GM18907 (cell line): ENCODE measurements around the gene MED13L.
"Not testable (repeated sequence)": the region's sequence is repeated elsewhere in the genome, so short reads cannot be mapped to it uniquely, and the experiment has no call there.

Experiments used
- ATAC-seq: cut with Tn5 transposase; IDR thresholded peaks from one replicate; pipeline ENCODE4 v1.9.1; 2021; ENCODE audit warnings: mild to moderate bottlenecking, moderate library complexity; ENCODE audit not compliant: unreplicated experiment

Gene MED13L

DNA sequence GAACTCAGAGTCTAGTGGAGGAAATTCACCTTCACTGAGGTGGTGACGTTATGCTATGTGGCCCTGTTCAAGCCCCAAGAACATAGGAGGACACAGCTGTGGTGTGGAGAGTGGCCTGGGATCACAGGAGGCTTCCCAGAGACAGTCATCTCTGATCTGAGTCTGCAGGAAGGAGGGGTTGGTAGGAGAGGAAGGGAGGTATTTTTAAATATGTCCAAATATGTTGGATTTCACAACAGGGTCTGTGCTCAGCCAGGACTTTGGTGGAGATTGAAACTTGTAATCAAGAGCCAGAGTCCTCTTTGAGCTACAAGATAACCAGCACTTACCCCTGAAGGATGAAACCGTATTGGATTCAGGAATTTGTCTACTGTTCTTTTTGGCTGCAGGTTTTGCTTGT, 26.4 kb upstream of the MED13L start:
- ATAC-seq = no peak

DNA sequence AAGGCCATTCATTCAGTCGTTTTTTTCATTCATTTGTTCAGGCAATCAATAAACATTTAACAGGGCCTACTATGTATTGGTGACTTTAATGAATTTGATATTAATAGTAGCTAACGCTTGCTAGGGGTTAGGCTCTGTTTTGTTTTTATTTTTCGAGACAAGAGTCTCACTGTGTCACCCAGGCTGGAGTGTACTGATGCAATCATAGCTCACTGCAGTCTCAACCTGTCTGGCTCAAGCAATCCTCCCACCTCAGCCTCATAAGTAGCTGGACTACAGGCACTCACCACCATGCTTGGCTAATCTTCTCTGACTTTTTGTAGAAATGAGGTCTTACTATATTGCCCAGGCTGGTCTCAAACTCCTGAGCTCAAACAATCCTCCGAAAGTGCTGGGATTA, 25.6 kb upstream of the MED13L start:
- ATAC-seq = no peak

DNA sequence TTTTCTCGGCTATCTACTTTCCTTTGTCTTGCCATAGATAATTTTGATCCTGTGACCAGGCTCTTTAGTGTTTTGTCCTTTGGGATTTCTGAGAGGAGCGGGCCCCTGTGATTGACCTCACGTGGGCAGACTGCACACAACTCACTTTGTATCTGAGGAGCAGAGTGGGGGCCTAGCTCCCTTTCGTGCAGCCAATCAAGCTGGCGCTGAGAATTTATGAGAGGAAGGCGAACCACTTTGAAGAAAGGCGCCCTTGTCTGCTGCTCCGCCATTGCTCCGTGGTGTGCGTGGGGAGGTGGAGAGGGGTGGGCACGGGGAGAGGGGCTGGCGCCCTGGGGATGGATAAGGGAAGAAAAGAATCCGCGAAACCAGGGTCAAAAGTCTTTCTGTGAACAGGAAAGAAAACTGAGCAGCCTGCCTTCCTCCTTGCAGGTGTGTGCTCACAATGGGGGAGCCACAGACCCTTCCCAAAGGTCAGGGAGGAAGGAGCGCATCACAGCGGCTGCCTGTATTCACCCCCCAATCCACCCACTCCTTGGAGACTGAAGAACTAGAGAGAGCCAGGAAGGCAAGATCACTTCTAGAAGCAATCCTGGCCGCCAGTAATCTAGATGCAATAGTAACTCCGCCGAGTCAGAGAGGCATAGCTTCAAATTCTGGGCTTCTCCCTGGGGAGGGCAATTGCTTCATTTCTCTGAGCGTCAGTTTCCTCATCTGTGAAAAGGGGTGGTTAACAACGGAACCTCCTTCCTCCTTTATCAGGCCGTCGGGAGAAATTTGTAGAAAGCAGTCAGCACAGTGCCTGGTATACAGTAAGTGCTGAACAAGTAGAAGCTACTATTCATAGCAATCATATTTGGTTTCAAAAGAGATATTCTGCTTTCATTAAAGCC, 24.9 kb upstream of the MED13L start:
- ATAC-seq = no peak

DNA sequence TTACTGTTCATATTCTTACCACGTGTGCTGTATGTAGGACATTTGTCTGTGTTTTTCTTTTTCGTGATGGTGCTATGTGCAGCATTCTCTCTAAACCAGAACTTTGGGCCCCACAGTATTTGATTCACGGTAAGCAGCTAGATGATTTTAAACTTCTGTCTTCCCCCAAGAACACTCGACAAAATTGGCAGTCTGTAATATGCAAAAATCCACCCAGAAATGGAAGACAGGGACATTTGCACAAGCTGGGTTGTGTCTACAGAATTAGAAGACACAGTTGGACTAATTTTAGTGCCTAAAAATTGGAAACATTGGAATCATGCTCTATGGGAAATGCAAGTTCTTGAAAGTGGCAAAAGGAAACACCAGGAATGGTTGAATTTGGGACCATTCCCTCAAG, 24.1 kb upstream of the MED13L start:
- no peak for ATAC-seq

GRCh38 chr12:116299665-116300328, 22.3 kb upstream of the MED13L start:
- no peak for ATAC-seq

GRCh38 chr12:116299064-116299463, 21.6 kb upstream of the MED13L start:
- ATAC-seq = no peak

DNA sequence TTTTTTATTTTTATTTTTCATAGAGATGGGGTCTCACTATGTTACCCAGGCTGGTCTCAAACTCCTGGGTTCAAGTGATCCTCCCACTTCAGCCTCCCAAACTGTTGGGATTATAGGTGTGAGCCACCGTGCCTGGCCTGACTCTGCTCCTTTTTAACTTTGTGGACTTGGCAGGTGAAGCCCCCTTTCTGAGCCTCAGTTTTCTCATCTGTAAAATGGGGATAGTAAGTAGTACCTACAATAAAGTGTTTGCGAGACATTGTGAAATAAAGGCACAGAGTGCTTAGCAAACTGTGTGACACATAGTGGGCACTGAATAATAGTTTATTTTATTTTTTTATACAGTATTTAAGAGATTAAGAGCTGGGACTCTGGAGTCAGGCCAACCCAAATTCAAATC, 21.1 kb upstream of the MED13L start:
- ATAC-seq = no peak

DNA sequence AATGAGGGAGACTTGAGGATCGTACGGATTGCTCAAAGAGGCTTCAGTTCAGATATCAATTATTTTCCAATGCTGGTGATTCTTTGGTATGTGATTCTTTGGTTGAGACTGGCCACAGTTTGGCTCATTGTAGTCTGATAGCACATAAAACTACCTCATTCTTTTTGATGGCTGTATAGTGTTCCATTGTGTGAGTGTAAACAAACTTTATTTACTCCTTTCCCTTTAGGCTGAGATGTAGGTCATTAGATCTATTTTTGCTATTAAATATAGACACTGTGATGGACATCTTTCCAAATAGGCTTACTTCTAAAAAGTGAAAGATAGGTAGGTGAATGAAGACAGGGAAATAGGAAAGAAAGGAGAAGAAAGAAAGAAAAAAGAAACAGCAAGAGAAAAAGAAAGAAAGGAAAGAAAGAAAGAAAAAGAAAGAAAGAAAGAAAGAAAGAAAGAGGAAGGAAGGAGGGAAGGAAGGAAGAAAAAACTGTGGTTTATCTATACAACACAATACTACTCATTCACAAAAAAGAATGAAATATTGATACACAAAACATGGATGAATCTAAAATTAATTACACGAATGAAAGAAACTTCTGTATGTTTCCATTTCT, 19.8 kb upstream of the MED13L start:
- ATAC-seq = no peak

- no peak for ATAC-seq
These were observed 18.1 kb upstream of the MED13L start for GRCh38 chr12:116295327-116296263.

DNA sequence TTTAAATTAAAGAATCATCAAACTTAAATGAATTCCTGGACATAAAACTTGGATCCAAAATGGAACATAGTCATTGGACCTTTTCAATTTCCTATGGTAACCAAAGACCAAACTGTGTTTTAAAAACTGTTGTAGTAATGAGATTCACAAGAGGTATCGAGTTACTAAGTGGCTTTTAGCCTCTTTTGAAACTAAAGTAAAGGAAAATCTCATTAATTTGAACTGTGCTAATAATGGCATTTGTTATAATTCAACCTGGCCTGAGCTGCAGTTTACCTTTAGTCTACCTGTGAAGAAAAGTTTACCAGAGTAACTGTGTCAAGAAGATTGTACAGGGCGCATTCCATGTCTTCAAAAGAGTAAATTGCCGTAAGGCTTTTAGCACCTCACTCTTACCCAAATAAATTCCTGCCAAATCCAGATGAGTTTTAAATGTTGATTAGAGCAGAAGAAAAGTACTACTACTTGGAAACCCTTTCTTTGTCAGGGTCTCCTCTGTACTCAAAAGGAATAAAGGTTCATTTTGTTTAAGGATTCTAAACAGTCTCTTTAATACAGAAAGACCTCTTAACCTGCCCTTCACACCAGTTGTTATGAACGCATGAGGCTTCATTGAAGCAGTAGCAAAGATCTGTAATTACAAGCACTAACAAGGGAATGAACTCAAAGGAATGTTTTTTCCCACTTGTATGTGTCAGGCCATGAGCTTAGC, 17.1 kb upstream of the MED13L start:
- no peak for ATAC-seq

GRCh38 chr12:116293687-116294453, 16.4 kb upstream of the MED13L start:
- no peak for ATAC-seq

- no peak for ATAC-seq
These were observed 13.7 kb upstream of the MED13L start for GRCh38 chr12:116291218-116291617.

- ATAC-seq = no peak
These were observed 11.2 kb upstream of the MED13L start for GRCh38 chr12:116288735-116289134.

GRCh38 chr12:116287842-116288301, 10.4 kb upstream of the MED13L start:
- ATAC-seq = no peak

GRCh38 chr12:116284396-116284795, 6.9 kb upstream of the MED13L start:
- no peak for ATAC-seq

DNA sequence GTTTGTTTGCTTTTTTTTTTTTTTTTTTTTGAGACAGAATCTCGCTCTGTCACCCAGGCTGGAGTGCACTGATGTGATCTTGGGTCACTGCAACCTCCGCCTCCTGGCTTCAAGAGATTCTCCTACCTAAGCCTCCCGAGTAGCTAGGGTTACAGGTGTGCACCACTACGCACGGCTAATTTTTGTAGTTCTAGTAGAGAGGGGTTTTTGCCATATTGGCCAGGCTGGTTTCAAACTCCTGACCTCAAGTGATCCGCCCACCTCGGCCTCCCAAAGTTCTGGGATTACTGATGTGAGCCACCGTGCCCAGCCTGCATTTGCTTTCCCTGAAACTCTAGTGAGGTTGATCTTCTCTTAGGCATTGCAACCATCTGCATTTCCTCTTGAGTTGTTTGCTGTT, 6.4 kb upstream of the MED13L start:
- ATAC-seq = not testable (repeated sequence)

GRCh38 chr12:116282371-116283286, 5.1 kb upstream of the MED13L start:
- no peak for ATAC-seq

DNA sequence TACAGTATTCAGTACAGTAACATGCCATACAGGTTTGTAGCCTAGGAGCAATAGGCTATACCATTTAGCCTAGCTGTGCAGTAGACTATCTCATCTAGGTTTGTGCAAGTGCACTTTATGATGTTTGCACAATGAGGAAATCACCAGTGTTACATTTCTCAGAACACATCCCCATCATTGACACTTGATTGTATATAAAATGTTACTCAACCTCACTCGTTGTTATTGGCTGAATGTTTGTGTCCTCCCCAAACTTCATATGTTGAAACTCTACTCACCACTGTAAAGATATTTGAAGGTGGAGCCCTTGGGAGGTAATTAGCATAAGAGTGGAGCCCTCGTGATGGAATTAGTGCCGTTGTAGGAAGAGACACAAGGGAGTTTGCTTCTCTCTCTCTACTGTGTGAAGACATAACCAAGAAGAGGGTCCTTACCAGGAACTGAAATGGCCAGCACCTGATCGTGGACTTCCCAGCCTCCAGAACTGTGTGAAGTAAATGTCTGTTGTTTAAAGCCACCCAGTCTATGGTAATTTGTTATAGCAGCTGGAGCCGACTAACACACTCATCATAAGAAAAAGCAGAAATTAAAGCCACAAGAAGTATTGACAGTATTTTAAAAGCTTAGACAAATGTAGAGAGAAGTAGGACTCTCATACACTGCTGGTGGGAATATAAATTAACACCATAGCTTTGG, 3.2 kb upstream of the MED13L start:
- no peak for ATAC-seq
